HG03442 (cell line): ENCODE data around the gene EGFR.
A peak's percentile ranks its signal among the peaks of the same experiment; 100 is the strongest.

Experiments
- ATAC-seq: cut with Tn5 transposase; IDR thresholded peaks from one replicate; pipeline ENCODE4 v1.9.1; 2021; ENCODE audit warnings: mild to moderate bottlenecking, moderate library complexity; ENCODE audit not compliant: unreplicated experiment

The EGFR gene

DNA sequence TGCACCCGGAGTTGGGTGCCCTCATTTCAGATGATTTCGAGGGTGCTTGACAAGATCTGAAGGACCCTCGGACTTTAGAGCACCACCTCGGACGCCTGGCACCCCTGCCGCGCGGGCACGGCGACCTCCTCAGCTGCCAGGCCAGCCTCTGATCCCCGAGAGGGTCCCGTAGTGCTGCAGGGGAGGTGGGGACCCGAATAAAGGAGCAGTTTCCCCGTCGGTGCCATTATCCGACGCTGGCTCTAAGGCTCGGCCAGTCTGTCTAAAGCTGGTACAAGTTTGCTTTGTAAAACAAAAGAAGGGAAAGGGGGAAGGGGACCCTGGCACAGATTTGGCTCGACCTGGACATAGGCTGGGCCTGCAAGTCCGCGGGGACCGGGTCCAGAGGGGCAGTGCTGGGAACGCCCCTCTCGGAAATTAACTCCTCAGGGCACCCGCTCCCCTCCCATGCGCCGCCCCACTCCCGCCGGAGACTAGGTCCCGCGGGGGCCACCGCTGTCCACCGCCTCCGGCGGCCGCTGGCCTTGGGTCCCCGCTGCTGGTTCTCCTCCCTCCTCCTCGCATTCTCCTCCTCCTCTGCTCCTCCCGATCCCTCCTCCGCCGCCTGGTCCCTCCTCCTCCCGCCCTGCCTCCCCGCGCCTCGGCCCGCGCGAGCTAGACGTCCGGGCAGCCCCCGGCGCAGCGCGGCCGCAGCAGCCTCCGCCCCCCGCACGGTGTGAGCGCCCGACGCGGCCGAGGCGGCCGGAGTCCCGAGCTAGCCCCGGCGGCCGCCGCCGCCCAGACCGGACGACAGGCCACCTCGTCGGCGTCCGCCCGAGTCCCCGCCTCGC, at the start of gene EGFR:
Gene EGFR, plus strand, starts transcription at position 657 of the 830 bp plus-strand sequence. CDS start 261 bp downstream, outside the sequence.
- no peak for ATAC-seq

DNA sequence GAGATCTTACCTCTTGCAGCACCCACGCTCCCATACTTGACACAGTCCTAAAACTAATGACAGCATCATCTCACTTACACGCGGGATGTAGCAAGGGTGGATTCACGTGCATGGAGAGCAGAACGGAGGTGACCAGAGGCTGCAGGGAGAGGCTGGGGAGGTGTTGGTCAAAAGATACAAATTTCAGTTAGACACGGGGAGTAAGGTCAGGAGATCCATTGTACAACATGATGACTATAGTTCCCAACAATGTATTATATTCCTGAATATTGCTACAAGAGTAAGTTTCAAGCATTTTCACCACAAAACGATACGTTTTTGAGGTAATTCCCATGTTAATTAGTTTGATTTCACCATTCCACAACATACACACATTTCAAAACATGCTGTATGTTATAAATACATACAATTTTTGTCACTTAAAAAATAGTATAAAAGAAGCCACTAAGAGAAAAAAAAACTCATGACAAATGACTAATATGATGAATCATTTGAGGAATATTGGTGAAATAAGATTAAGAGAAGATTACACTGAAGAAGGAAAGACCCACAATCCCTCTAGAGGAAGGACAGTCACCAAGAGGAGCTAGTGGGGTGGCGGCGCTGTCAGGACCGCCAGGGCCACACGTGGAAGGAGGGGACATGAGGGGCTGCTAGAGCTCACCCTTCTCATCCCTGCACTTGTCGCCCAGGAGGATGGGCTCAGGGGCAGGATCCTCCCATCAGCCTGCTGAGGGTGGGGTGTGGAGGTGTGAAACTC, 49.4 kb upstream of the EGFR start:
- no peak for ATAC-seq

DNA sequence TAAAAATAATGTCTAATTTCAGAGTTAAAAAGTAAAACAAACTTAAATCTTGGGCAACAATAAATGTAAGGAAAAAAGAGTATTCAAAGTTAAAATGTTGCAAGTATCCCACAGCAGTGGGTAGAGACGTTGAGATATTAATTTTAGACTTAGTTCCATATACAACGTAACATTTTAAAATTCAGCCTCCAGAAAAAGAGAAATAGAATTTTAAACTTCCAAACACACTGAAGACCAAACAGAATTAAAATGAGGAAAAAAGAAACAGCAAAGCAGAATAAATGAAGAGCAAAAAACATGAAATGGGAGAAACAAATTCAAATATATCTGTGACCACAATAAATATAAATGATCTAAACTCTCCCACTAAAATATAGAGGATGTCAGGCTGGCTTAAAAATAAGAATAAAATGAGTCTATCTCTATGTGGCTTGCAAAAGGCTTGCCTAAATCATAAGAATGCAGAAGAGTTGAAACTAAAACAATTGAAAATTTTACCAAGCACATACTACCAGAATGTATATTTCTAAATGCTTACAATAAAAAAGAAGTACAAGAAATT, 46.0 kb upstream of the EGFR start:
- no peak for ATAC-seq

DNA sequence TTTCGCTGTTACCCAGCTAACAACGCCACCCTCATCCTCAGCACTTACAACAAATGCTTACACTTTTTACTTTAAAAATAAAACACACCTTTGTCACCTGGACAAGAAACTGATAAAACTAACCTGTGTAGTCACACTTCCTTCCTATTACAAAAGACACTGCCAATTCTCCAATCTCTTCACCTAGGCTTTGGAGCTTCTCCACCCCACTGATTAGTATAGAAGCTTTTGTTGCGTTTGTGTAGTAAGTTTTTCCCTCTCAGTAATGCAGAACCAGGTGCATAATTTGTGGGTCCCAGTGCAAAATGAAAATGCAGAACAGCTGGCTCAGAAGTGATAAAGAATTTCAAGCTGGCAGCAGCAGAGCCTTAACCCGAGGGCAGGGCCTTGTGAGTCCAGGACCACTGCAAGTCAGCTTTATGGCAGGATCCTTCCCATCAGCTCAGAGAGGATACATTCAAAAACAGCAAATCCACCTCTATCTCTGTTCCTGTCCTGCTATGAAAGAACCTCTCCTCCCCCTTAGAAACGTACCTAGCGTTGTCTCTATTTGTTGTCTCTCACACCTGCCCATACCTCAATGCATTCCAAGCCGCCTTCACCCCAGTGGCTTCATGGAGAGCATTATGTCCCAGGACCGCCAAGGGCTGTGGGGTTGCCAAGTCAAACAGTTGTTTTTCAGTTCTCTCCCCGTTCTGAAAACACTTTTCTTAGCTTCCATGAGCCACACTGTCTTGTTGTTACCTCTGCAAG, 40.3 kb upstream of the EGFR start:
- no peak for ATAC-seq

DNA sequence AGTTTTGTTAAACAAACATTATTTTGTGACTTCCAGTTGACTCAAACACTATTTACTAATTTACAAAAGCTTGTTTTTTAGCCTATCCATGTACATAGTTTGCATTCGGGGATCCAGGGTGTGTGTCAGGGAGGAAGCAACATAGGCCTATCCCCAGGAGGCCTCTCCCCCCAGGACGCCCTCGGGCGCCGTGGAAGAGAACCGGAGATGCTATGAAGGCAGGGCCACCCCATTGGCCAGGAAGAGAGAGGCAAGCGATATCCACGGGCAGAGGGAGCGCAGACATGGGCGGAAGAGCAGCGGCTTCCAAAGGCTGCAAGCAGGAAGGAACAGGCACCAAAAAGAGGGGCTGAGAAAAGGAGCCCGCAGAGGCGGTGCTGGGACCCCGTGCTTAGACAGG, 38.3 kb upstream of the EGFR start:
- no peak for ATAC-seq

DNA sequence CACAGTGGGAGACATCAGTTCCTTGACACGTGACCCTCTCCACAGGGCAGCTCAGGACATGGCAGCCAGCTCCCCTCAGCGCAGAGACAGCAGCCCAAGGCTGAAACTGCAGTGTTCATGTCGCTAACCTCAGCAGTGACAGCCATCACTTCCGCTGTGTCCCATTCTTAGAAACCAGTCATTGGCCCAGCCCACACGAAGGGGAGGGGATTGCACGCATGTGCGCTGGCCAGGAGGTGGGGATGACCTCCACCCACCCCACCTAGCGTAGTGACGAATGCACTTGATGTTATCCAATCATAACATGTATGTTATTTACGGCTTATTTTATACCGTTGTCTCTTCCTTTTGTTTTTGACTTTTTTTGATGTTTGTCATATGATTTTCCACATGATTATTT, 36.9 kb upstream of the EGFR start:
- no peak for ATAC-seq

DNA sequence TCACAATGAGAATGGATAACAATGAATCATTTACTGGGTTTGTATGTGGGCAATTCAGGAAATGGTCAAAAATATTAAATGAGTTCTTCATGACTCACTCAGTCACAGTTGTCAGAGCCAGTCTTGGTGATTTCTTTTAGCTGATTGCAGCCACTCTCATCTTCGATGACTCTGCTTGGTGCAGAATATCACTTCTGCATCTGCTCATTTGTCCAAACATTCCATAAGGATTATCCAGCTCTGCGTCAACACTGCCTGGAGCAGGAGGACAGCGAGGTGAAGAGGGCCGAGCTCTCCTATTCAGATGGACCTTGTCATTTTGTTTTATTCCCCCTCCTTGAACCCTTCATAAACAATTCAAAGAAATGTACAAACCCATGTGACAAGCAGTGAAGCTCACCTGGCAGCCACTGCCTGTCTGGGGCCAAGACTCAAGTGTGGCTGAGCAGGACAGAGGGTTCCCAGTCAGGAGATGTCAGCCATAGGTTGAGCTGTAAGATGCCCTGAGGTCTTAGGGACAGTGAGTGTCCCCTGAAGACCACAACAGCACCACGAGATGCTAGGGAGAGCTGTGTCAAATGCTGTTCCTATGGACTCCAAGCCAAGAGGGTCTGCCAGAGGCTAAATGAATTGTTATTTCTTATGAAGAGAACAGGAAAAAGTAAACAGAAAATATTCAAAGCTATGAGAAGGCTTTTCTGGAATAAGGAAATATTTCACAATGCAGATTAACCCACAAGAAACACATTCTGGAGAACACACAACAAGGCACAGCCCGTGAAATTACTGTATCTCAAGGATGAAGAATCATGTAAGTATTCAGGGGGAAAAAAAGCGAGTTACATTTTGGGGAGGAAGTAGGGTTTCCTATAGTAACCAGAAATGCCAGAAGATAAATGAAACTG, 33.1 kb upstream of the EGFR start:
- ATAC-seq = no peak

DNA sequence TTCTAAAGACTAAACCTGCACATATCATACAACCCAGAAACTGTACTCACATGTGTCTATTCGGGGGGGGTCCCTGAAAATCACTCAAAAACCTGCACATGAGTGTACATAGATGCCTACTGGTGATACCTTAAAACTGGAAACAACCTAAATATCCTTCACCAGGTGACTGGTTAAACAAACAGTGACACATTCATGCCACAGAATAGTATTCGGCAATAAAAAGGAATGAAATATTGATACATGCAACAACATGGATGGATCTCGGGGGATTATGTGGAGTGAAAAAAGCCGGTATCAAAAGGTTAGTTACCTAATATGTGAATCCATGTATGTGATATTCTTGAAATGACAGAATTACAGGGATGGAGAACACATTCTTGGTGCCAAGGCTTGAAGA, 32.1 kb upstream of the EGFR start:
- no peak for ATAC-seq

DNA sequence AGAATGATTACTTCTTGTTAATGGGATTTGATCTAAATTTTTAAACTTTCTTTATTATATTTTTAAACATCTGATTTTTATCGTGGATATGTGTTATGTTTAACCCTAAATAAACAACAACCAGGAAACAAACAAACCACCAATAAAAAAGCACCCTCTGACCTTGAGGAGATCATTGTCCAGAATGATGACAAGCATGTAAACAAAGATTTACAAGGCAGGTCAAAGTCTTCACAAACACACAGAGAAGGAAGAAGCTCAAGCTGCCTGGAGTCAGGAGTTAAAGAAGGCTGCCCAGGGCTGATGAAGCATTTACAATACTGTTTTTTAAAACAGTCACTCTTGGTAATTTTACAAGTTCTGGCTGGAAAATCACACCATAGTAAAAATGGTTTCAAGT, 31.0 kb upstream of the EGFR start:
- no peak for ATAC-seq

DNA sequence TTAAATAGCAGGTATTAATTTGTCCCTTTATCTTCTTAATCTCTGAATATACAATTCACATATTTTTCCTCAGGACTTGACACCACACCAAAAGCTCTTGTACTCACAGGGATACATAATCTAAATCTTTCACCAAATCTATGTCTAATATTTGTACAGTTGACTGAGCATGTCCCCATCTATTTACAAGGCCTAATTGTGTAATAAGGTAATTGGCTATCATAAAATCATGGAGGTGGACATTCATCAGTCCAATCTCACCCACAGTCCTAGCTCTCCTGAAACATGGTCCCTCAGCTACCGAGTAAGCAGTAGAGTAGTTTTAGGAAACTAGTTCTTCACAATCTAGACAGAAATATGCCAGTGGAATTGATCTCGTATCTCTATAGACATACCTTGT, 30.3 kb upstream of the EGFR start:
- no peak for ATAC-seq

DNA sequence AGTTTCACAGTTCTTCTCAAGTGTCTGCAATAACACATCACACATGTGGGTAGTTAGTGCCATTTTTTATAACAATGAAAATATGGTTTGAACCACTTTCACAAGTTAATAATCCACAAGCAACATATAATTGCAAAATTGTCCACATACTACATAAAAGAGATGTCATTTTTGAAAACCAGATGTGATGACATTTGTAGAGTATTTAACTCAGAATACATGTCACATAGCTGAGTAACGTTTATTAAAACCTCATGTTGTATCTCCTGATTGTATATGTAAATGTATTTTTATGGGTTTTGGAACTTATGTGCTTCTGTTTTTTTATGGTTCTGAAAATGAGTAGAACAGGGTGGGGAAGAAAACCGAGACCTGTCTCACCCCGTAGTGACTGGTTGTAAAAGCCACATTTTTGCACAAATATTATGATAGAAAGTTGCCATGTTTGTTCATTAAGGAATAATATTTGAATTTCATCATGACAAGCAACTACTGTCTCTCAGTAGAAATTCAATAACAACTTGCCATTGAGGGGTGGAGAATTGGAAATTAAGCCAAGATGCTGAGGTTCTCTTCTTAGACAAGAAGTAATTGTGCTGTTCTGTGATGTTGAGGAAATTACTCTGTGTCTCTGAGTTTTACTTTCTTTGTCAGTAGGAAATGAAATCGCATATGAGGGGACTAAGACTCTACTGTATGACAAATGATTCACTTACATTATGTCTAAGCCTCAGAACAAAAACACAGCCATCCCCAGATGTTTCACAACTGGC, 29.2 kb upstream of the EGFR start:
- ATAC-seq = no peak

DNA sequence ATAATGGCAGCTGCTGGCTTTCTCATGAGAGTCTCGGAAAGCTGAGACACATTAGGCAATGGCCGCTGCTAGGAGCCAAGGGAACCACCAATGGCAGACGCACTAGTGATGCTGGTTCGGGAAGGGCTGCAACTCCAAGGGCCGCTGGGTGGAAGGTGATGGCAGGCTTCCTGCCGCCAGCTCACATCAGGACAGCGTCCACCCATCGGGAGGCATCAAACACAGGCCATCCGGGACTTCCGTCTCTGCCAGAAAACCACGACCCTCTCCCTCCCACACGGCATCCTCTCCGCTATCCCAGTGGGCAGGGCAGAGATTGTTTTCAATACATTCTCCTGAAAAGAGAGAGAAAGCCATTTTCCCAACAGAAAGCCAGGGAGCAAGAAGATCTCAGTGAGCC, 27.5 kb upstream of the EGFR start:
- no peak for ATAC-seq

DNA sequence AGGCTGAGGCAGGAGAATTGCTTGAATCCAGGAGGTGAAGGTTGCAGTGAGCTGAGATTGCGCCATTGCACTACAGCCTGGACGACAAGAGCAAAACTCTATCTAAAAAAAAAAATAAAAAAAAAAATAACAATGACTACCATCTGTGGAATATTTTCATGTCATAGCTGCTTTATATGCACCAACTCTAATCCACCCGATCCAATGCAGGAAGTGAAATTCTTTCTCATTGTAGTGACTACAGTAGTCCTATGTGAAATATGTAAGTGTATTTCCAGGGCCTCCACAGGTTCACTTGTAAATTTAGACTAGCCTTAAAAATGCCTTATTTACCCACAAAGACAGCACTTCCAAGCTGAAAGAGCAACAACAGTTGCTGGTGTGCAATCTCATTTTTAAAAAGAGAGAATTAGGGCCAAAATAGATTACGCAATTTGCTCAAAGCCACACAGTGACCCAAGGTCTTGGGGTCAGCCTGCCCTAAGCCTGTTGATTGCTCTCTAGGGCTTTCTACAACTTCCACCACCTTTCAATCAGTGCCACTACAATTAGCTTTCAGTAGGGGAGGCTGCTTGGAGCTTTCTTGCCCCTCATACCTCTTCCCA, 25.8 kb upstream of the EGFR start:
- no peak for ATAC-seq

DNA sequence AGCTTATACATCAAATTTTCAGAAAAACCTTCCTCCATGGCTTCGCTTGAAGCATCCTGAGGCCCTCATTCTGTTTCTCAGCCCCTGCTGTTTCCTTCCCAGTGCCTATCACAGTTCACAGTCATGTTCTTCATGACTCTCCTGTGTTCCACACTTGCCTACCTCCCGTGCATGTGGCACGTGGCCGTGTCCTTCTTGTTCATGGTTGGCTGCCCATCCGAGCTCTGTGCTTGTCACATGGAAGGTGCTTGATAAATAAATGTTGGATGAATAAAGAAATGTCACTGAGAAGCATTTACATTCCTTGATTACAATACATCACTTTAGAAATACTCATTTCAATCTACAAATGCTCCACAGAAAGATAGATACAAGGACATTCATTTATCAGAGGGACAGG, 23.7 kb upstream of the EGFR start:
- no peak for ATAC-seq

DNA sequence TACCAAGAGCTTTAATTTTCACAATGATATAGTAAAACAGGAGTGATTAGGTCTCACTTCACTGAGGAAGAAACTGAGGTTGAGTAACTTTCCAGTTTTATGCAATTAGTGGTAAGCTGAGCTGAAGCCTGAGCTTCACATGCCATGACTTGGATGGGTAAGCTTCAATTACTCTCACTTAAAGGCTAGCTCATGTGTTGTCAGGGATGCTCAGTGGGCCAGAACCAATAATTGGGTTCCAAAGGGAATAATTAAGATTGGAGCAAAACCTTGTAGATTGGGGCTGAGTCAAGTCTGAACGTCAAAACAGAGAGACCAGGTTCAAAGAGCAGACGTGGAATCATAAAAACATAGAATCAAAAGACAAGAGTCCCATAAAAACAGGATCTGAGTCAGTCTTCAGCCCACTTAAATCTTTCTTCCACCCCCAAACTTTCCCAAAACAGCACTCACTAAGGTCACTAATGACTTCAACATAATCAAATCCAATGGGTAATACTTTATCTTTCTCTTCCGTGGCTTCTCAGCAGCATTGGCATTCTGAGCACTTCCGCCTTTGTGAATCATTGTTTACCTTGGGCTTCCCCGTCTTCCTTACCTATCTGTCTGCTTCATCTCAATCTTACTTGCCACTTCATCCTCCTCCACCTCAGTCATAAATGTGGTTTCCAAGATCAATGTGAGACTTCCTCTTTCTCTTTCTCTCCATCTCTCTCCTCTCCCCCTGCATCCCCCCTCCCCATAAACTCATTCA, 23.0 kb upstream of the EGFR start:
- peak; percentile 75 for ATAC-seq

DNA sequence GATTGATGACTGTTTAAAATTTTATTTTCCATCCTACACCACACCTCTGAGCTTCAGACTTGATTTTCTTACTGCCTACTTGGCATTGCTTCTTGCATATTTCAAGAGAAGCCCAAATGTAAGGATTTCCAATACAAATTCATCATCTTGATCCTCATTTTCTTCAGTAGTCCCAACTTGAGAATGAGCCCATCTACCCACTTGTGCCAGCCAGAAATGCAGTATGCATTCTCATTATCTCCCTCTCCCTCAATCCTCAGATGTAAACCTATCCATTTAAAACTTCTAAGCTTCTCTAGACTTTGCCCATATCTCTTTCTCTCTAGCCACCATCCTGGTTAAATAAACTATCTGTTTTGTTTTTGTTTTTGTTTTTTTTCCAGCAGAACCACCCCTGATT, 22.4 kb upstream of the EGFR start:
- no peak for ATAC-seq

DNA sequence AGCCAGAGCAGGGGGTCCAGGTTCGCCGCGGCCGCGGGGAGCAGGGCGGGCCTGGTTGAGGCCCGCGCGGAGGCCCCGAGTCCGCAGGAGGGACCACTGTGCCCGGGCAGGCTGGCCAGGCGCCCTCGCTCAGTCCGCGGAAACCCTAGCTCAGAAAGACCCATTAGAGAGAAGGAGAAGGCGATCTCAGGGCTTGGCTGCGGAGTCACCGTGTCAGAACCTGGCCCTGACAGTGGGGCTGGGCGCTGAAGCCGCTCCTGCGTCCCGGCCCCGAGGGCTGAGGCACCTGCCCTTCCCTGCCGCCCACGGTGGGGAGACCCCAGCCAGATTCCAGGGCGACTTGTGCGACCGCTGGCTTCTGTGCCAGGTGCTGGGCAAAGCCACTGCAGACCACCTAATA, 14.2 kb upstream of the EGFR start:
- no peak for ATAC-seq

DNA sequence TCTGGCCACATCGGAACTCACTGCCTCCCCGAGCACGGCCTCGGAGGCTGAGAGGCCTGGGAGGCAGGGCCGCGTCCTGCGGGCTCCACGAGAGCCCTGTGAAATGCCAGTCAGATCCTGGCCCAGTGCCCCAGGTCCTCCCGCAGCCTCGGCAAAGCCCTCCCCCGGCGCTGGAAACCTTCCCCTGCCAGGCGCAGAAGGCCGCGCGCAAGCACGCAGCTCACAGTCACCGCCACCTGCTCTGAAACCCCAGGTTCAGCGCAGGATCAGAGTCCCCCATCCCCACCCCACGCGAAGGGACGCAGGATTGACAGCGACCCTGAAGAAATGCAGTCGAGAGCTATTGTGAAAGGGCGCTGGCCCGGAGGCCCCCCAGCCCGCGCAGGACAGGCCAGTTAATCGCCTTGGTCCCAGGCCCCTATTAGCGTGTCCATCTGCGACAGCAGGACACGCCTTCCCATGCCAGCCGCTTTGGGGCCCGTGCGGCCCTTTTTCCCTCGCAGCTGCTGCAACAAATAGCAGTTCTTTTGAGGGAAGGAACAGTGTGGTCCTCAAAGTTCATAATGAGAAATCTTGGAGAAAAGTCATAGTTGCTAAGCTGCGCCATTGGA, 13.5 kb upstream of the EGFR start:
- no peak for ATAC-seq
